ENCODE data around the gene MAK. TPM values are rescaled to one million over a fixed set of nuclear protein-coding genes. Genes with fewer than 3 reads are reported as not detected.
"Not testable (repeated sequence)": the region's sequence is repeated elsewhere in the genome, so short reads cannot be mapped to it uniquely, and the experiment has no call there.

Gene MAK
- total RNA-seq, 4 donors from 2014 or later: not detected

DNA sequence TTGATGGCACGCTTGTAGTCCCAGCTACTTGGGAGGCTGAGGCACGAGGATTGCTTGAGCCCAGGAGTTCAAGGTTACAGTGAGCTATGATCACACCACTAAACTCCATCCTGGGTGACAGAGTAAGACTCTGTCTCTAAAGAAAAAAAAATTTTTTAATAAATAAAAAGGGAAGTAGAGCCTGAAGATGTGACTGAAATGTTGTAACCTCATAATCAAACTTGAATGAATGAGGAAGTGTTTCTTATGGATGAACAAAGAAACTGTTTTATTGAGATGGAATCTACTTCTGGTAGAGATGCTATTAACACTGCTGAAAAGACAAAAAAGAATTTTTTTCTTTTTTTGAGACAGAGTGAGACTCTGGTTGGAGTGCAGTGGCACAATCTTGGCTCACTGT, 6.7 kb downstream of the MAK start:
- H3K4me3 ChIP-seq (ENCODE audit: low read depth, poor library complexity, severe bottlenecking): no peak overlapping the region
- intact Hi-C loops (cut with DNase I; ENCODE audit: low total_unique reads): no loop called here
- WGBS, 2 donors: 95% methylated on average over 2 of the region's 2 CpGs
- no peak for DNase-seq (ENCODE audit: low spot score in 2 of 2)
- no peak for TF ChIP-seq POLR2A (IDR thresholded peaks at IDR 0.05)
- TF ChIP-seq, protein P1, sequence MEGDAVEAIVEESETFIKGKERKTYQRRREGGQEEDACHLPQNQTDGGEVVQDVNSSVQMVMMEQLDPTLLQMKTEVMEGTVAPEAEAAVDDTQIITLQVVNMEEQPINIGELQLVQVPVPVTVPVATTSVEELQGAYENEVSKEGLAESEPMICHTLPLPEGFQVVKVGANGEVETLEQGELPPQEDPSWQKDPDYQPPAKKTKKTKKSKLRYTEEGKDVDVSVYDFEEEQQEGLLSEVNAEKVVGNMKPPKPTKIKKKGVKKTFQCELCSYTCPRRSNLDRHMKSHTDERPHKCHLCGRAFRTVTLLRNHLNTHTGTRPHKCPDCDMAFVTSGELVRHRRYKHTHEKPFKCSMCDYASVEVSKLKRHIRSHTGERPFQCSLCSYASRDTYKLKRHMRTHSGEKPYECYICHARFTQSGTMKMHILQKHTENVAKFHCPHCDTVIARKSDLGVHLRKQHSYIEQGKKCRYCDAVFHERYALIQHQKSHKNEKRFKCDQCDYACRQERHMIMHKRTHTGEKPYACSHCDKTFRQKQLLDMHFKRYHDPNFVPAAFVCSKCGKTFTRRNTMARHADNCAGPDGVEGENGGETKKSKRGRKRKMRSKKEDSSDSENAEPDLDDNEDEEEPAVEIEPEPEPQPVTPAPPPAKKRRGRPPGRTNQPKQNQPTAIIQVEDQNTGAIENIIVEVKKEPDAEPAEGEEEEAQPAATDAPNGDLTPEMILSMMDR (IDR thresholded peaks at IDR 0.05): no peak

DNA sequence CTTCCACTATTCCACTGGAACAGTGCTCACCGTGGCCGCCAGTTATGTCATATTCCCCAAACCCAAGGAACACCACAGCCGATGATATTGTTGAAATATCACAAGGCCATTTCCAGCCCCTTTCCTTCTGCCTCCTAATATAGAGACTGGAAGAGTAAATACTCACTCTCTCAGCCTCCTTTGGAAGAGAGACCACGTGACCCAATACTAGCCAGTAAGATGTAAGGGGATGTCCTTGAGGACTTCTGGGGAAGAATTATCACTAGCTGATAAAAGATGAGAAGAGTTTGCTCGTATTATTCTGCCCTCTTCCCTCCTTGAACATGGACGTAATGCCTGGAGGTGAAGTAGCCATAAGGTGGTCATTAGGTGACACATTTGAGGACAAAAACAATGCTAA, 13.5 kb downstream of the MAK start:
- H3K4me3 ChIP-seq (ENCODE audit: low read depth, poor library complexity, severe bottlenecking): no peak overlapping the region
- DNase-seq (ENCODE audit: low spot score in 2 of 2): no peak
- WGBS, 2 donors: 95 to 96% methylated on average over 6 of the region's 6 CpGs
- TF ChIP-seq, protein P1 (IDR thresholded peaks at IDR 0.05): no peak
- no peak for TF ChIP-seq POLR2A (IDR thresholded peaks at IDR 0.05)
- intact Hi-C loops (cut with DNase I; ENCODE audit: low total_unique reads): no loop called here

DNA sequence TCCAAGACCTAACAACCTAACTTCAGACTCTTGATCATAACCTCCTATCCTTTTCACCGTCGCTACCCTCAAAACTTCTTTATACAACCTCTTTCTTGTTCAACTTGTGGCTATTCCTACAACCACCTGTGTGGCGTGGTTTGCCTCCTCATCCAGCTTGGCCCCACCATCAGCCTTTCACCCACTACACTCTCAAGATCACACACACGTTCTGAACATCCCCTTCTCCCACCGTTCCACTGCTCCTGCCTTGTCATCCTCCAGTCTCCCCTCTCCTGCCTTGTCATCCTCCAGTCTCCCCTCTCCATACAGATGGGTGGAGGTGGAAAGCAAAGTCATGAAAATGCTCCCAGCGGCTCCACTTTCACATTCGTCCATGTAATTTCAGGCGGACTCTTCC, 14.0 kb downstream of the MAK start:
- TF ChIP-seq, protein P1 (IDR thresholded peaks at IDR 0.05): no peak
- TF ChIP-seq POLR2A (IDR thresholded peaks at IDR 0.05): no peak
- H3K4me3 ChIP-seq (ENCODE audit: low read depth, poor library complexity, severe bottlenecking): no peak overlapping the region
- intact Hi-C loops (cut with DNase I; ENCODE audit: low total_unique reads): no loop called here
- no peak for DNase-seq (ENCODE audit: low spot score in 2 of 2)
- WGBS, 2 donors: 92 to 96% methylated on average over 8 of the region's 8 CpGs

DNA sequence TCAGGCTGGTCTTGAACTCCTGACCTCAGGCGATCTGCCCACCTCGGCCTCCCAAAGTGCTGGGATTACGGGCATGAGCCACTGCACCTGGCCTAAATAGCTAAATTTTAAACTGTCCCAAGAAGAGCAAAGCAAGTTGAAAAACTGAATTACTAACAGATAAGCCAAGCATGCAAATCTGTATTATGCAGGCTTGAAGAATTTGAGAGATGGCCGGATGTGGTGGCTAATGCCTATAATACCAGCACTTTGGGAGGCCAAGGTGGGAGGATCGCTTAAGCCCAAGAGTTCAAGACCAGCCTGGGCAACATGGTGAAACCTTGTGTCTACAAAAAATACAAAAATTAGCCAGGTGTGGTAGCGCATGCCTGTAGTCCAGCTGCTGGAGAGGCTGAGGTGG, 24.2 kb downstream of the MAK start:
- WGBS, 2 donors: 98% methylated on average over 6 of the region's 6 CpGs
- intact Hi-C loops (cut with DNase I; ENCODE audit: low total_unique reads); H3K4me3 ChIP-seq (ENCODE audit: low read depth, poor library complexity, severe bottlenecking); DNase-seq (ENCODE audit: low spot score in 2 of 2): not testable (repeated sequence)

DNA sequence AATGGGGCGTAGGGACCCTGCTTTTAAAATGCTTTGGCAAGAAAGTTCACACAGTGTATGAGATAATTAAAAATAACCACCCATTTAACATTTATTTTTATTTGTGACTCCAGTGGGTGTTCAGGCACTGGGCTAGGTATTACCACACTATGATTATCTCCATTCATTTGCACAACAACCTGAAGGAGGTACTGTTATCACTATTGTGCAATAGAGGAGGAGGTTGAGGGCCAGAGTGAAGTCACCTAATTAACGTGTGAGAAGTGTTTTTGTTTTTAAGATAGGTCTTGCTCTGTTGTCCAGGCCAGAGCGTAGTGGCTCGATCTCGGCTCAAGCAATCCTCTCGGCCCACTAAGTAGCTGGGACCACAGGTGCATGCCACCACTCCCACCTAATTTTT, 29.2 kb downstream of the MAK start:
- no peak overlapping the region for H3K4me3 ChIP-seq (ENCODE audit: low read depth, poor library complexity, severe bottlenecking)
- 90 to 92% methylated on average over 6 of the region's 6 CpGs for WGBS, 2 donors
- DNase-seq (ENCODE audit: low spot score in 2 of 2): no peak
- TF ChIP-seq, protein P1 (IDR thresholded peaks at IDR 0.05): no peak
- TF ChIP-seq POLR2A (IDR thresholded peaks at IDR 0.05): no peak
- intact Hi-C loops (cut with DNase I; ENCODE audit: low total_unique reads): no loop called here

DNA sequence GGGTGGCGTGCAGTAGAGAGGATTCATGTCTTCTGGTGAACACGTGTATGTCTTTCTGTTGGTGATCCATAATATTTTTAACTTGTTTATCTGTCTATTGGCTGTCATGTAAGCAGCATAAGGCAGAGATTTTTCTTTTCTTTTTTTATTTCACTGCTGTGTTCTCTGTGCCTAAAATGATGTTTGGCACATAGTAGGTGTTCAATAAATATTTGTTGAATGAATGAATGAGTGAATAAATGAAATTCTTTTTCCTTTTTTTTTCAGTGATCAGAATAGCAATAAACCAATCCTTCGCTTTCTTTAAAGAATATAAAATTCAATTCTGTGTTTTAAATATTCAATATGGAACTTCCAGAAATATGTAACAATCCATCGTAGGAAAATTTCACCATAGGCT, 30.0 kb downstream of the MAK start:
- intact Hi-C loops (cut with DNase I; ENCODE audit: low total_unique reads): no loop called here
- DNase-seq (ENCODE audit: low spot score in 2 of 2): no peak
- no peak for TF ChIP-seq POLR2A (IDR thresholded peaks at IDR 0.05)
- TF ChIP-seq, protein P1 (IDR thresholded peaks at IDR 0.05): no peak
- WGBS, 2 donors: 92% methylated on average over 4 of the region's 4 CpGs
- no peak overlapping the region for H3K4me3 ChIP-seq (ENCODE audit: low read depth, poor library complexity, severe bottlenecking)

Measured in lower leg skin (tissue), 4 donors.